HepG2 (cell line): ENCODE results near the gene PPFIA4. TPM values are rescaled to one million over a fixed set of nuclear protein-coding genes. Genes with fewer than 3 reads are reported as not detected.
A peak's percentile ranks its signal among the peaks of the same experiment; 100 is the strongest.

ENCODE experiments used
- AFF4 ChIP-seq: sonication (generic); formaldehyde crosslinking; IDR thresholded peaks from 2 replicates; pipeline ENCODE4 v1.4.0; 2020; ENCODE audit warnings: missing genetic modification reagents
- CBFB ChIP-seq: sonication (generic); formaldehyde crosslinking; IDR thresholded peaks from 2 replicates; pipeline ENCODE4 v1.4.0; 2020; ENCODE audit warnings: missing genetic modification reagents
- ELK4 ChIP-seq: sonication (generic); formaldehyde crosslinking; IDR thresholded peaks from 2 replicates; pipeline ENCODE4 v1.9.0; 2021; ENCODE audit warnings: missing genetic modification reagents, borderline replicate concordance
- ERF ChIP-seq: IDR thresholded peaks from 2 replicates; pipeline ENCODE4 v1.6.1; 2018; ENCODE audit warnings: missing biosample characterization, missing genetic modification reagents
- FOSL2 ChIP-seq: sonication (generic); formaldehyde crosslinking; IDR thresholded peaks from 2 replicates; pipeline ENCODE4 v1.4.0; 2020; ENCODE audit warnings: missing genetic modification reagents
- FOXM1 ChIP-seq: sonication (generic); formaldehyde crosslinking; IDR thresholded peaks from 2 replicates; pipeline ENCODE4 v1.5.0; 2020; ENCODE audit warnings: missing genetic modification reagents
- FOXO1 ChIP-seq: sonication (generic); formaldehyde crosslinking; IDR thresholded peaks from 2 replicates; pipeline ENCODE4 v1.4.0; 2020; ENCODE audit warnings: missing genetic modification reagents
- KLF12 ChIP-seq: sonication (generic); formaldehyde crosslinking; IDR thresholded peaks from 2 replicates; pipeline ENCODE4 v1.4.0; 2020; ENCODE audit warnings: missing genetic modification reagents, borderline replicate concordance
- KLF6 ChIP-seq: IDR thresholded peaks from 2 replicates; pipeline ENCODE4 v1.8.0; 2016; ENCODE audit warnings: missing biosample characterization, missing genetic modification reagents
- MXD4 ChIP-seq: IDR thresholded peaks from 2 replicates; pipeline ENCODE4 v1.6.1; 2016; ENCODE audit warnings: mild to moderate bottlenecking, missing biosample characterization, missing genetic modification reagents
- SAFB2 ChIP-seq: sonication (generic); formaldehyde crosslinking; IDR thresholded peaks from 2 replicates; pipeline ENCODE4 v1.5.1; 2020; ENCODE audit warnings: missing genetic modification reagents, low read depth, mild to moderate bottlenecking, borderline replicate concordance
- SCMH1 ChIP-seq: sonication (generic); formaldehyde crosslinking; IDR thresholded peaks from 2 replicates; pipeline ENCODE4 v1.9.0; 2021; ENCODE audit warnings: missing genetic modification reagents, mild to moderate bottlenecking, borderline replicate concordance
- SIX1 ChIP-seq: sonication (generic); formaldehyde crosslinking; IDR thresholded peaks from 2 replicates; pipeline ENCODE4 v1.4.0; 2020; ENCODE audit warnings: missing genetic modification reagents, borderline replicate concordance
- SNAPC2 ChIP-seq: sonication (generic); formaldehyde crosslinking; IDR thresholded peaks from 2 replicates; pipeline ENCODE4 v1.8.1; 2022; ENCODE audit warnings: mild to moderate bottlenecking, missing genetic modification reagents
- SOX13 ChIP-seq, 3 experiments: fragments of 450-650 bp in 1 of 3; sonication (generic) in 1 of 3; formaldehyde crosslinking in 1 of 3; IDR thresholded peaks in 2 of 3; conservative IDR thresholded peaks in 1 of 3; 2 replicates each; pipeline versions ENCODE4 v1.5.0 to v1.6.1; 2016 to 2020; ENCODE audit warnings: antibody characterized with exemption in 1 of 3, mild to moderate bottlenecking in 1 of 3, missing compliant biosample characterization in 1 of 3, missing genetic modification reagents in 1 of 3, moderate library complexity in 1 of 3
- THAP11 ChIP-seq: IDR thresholded peaks from 2 replicates; pipeline ENCODE4 v1.6.1; 2016; ENCODE audit warnings: missing biosample characterization, missing genetic modification reagents
- ZNF136 ChIP-seq: sonication (generic); formaldehyde crosslinking; IDR thresholded peaks from 2 replicates; pipeline ENCODE4 v1.8.1; 2022; ENCODE audit warnings: low read depth, mild to moderate bottlenecking, moderate library complexity, missing genetic modification reagents
- ZNF441 ChIP-seq: sonication (generic); formaldehyde crosslinking; IDR thresholded peaks from 2 replicates; pipeline ENCODE4 v1.7.0; 2021; ENCODE audit warnings: missing genetic modification reagents, borderline replicate concordance
- ZNF607 ChIP-seq: sonication (generic); formaldehyde crosslinking; IDR thresholded peaks from 2 replicates; pipeline ENCODE4 v1.5.1; 2020; ENCODE audit warnings: missing genetic modification reagents, mild to moderate bottlenecking, borderline replicate concordance
- ZNF777 ChIP-seq: sonication (generic); formaldehyde crosslinking; IDR thresholded peaks from 2 replicates; pipeline ENCODE4 v1.4.0; 2020; ENCODE audit warnings: missing genetic modification reagents
- ZNF891 ChIP-seq: sonication (generic); formaldehyde crosslinking; IDR thresholded peaks from 2 replicates; pipeline ENCODE4 v1.5.0; 2020; ENCODE audit warnings: mild to moderate bottlenecking, missing genetic modification reagents
- polyA plus RNA-seq, 8 experiments: library from polyadenylated mRNA; depleted of rRNA in 3 of 8; stranded (reverse) in 7 of 8; unstranded in 1 of 8; fragments of >200 nt; fragmentation: Illumina TruSeq in 4 of 8; extraction: Trizol in 4 of 8; gene quantifications; 2 replicates each; pipeline versions ENCODE4 v1.2.1 to v1.2.3, GENCODE V29; 2011 to 2016; ENCODE audit warnings: low read depth in 4 of 8, missing spikeins in 1 of 8, mixed read lengths in 1 of 8; ENCODE audit not compliant: insufficient read depth in 1 of 8
- total RNA-seq, 5 experiments: library from RNA; depleted of rRNA; stranded (reverse); fragments of >200 nt; fragmentation: Illumina TruSeq; extraction: Trizol; gene quantifications; 2 replicates each; pipeline ENCODE4 v1.2.3, GENCODE V29; 2016; ENCODE audit warnings: low read depth in 1 of 5
- TF ChIP-seq, protein P1 (sequence below): sonication (generic); formaldehyde crosslinking; conservative IDR thresholded peaks from 2 replicates; pipeline ENCODE4 v1.4.0; 2020; ENCODE audit warnings: missing genetic modification reagents
- TF ChIP-seq, protein P2 (sequence below): conservative IDR thresholded peaks from 2 replicates; pipeline ENCODE4 v1.6.1; 2018; ENCODE audit warnings: missing genetic modification reagents

PPFIA4 gene
- total and polyA plus RNA-seq, 2 of the 13 experiments (the other 11 are each of a cell fraction or from before 2014, with no cell fraction given): 6.4 TPM; not detected in 1

DNA sequence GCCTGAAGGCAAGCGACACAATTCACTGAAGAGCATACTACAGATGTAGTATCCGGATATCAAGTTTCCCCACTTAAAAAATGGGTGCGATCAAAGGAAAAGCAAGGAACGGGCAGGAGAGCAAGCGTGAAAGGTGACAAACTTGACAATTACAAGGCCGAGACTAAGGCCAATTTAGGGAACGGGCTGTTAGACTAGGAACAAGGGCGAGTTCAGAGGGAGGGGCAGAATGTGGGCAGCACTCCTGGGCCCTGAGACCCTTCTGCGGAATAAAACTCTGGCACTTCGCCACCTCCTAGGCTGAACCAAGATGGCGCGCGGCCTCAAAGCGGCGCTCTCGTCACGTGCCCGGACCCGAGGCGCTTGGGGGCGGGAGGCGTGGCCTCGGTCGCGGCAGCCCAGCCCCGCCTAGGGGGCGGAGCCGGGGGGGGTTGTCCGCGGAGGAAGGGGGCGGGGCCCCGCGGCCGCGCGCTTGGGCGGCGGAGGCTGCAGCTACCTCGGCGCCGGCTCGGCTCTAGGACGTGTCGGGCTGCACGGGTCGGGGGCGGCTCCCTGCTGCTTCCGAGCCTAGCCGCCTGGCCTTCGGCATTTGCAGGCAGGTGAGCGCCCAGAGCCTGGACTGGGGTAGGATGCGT lies at the start of gene PPFIA4 (continued):
- TF ChIP-seq AFF4 (CRISPR knock-in tag) (no peak), ERF (CRISPR knock-in tag) (0 out of 2 replicates have a peak, but pooled peaks have one; percentile 22), SNAPC2 (CRISPR knock-in tag) (no peak), KLF6 (CRISPR knock-in tag) (no peak), SOX13 (IDR thresholded peaks at IDR 0.05) (no peak), SOX13 (CRISPR knock-in tag; conservative IDR thresholded peaks at IDR 0.05 in 1 of 2, IDR thresholded peaks at IDR 0.05 in 1 of 2) (no peak), ELK4 (CRISPR knock-in tag) (no peak), SIX1 (CRISPR knock-in tag) (no peak), MXD4 (CRISPR knock-in tag) (no peak), ZNF607 (CRISPR knock-in tag) (no peak), SAFB2 (CRISPR knock-in tag) (no peak), ZNF136 (CRISPR knock-in tag) (no peak), ZNF441 (no peak), FOXM1 (no peak), ZNF891 (CRISPR knock-in tag) (0 out of 2 replicates have a peak, but pooled peaks have one; percentile 22), KLF12 (CRISPR knock-in tag) (no peak), FOXO1 (no peak), FOSL2 (CRISPR knock-in tag) (no peak), SCMH1 (CRISPR knock-in tag) (no peak), CBFB (CRISPR knock-in tag) (no peak), THAP11 (no peak), ZNF777 (CRISPR knock-in tag) (peak; percentile 64; the same call in 1 of the 2 replicates)
- TF ChIP-seq, protein P1, sequence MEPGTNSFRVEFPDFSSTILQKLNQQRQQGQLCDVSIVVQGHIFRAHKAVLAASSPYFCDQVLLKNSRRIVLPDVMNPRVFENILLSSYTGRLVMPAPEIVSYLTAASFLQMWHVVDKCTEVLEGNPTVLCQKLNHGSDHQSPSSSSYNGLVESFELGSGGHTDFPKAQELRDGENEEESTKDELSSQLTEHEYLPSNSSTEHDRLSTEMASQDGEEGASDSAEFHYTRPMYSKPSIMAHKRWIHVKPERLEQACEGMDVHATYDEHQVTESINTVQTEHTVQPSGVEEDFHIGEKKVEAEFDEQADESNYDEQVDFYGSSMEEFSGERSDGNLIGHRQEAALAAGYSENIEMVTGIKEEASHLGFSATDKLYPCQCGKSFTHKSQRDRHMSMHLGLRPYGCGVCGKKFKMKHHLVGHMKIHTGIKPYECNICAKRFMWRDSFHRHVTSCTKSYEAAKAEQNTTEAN (CRISPR knock-in tag): peak; percentile 42; the same call in 1 of the 2 replicates
- TF ChIP-seq, protein P2, sequence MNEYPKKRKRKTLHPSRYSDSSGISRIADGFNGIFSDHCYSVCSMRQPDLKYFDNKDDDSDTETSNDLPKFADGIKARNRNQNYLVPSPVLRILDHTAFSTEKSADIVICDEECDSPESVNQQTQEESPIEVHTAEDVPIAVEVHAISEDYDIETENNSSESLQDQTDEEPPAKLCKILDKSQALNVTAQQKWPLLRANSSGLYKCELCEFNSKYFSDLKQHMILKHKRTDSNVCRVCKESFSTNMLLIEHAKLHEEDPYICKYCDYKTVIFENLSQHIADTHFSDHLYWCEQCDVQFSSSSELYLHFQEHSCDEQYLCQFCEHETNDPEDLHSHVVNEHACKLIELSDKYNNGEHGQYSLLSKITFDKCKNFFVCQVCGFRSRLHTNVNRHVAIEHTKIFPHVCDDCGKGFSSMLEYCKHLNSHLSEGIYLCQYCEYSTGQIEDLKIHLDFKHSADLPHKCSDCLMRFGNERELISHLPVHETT (CRISPR knock-in tag): no peak
